GM19099 (cell line): Measurements from ENCODE around the gene HHAT.

Experiments used
- POLR2A ChIP-seq: IDR thresholded peaks from 3 replicates; pipeline ENCODE4 v1.6.1; 2011; ENCODE audit warnings: low read depth; ENCODE audit not compliant: insufficient read length; ENCODE audit errors: extremely low read depth

Gene HHAT

DNA sequence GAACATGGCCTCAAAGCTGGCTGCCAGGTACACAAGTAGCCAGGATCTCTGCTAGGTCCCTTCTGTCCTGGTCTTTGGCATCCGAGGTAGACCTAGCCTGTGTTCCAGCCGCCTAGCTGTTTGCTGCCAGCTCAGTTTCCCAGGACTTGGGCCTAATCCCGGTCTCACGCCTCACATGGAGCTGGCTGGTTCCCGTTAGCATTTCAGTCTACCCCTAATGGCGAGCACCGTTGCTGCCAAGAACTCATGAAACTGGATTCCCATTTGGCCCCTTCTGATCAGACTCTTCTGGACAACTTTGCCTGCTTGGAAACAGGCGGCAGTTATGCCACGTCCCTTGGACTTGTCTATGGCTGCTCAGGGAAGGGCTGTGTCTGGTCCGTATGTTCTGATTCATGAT is 26.2 kb upstream of the HHAT start:
- no peak for TF ChIP-seq POLR2A

DNA sequence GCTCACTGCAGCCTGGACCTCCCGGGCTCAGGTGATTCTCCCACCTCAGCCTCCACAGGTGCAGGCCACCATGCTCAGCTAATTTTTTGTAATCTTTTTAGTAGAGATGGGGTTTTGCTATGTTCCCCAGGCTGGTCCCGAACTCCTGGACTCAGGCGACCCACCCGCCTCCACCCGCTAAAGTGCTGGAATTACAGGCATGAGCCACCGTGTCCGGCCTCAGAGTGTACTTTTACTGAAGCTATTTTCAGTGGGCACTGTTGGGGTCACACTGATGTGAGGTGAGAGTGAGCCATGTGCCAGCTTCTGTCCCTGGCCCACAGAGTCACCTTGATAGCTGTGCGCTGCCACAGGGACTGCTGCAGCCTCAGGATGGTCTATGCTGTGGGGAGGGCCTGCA is 25.3 kb upstream of the HHAT start:
- TF ChIP-seq POLR2A, result no peak

GRCh38 chr1:210310562-210311153 is 18.0 kb upstream of the HHAT start:
- TF ChIP-seq POLR2A, result no peak

GRCh38 chr1:210311726-210312493 is 16.8 kb upstream of the HHAT start:
- TF ChIP-seq POLR2A, result no peak

DNA sequence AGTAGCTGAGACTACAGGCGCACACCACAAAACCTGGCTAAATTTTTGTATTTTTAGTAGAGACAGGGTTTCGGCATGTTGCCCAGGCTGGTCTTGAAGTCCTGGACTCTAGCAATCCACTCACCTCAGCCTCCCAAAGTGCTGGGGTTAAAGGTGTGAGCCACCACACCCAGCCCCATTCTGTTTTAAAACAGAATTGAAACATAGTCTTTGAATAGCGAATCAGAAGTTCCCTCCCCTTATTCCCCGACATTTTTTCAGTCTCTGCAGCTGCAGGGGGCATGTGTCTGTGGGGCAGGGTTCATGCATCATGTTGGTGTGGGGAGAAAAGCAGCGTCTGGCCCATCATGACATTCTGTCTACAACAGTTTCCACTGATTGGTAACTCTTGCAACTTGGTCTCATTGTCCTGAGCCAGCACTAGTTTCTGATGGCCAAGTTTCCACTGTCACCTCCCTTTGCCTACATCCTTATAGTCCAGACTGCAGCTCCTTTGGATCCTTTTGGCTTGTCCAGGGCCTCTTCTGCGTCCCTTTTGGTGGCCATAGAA is 15.6 kb upstream of the HHAT start:
- no peak for TF ChIP-seq POLR2A

DNA sequence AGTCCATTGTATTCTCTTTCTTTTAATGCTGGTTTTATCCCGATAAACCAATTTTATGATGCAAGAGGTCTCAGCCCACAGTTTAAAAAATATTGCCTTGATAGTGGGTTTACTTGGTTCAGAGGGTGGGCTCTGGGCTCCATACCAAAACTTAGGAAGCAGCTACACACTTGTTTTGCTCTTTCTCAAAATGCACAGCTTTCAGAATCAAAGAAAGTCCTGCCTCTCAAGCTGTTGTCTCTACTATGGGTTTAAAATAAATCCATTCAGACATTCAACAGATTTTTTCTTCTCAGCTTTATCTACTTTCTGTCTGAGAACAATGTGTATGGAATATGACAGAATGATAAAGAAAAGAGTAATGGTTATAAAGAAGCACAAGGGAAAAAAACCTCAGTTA is 14.8 kb upstream of the HHAT start:
- no peak for TF ChIP-seq POLR2A

GRCh38 chr1:210315529-210315928 is 13.2 kb upstream of the HHAT start:
- TF ChIP-seq POLR2A, result no peak

DNA sequence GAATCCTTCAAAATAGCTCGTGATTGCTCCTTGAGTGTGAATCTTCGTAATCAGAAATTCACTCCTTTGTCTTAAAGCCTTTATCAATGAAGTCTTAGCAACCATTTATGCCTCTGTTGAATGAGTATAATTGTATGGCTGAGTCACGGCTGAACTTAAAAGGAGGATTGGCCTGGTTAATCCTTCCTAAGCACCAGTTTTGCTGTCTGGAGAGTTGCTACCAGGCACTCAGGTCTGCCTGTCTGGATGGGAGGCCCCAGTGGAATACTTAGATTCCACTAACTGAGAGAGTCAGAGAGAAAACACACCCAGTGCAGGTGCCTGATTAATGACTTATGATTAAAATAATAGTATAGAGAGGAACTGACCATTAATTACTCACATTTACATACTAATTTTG is 7.6 kb upstream of the HHAT start:
- no peak for TF ChIP-seq POLR2A

- TF ChIP-seq POLR2A, result no peak
Observed at GRCh38 chr1:210321552-210321951, 7.2 kb upstream of the HHAT start.

DNA sequence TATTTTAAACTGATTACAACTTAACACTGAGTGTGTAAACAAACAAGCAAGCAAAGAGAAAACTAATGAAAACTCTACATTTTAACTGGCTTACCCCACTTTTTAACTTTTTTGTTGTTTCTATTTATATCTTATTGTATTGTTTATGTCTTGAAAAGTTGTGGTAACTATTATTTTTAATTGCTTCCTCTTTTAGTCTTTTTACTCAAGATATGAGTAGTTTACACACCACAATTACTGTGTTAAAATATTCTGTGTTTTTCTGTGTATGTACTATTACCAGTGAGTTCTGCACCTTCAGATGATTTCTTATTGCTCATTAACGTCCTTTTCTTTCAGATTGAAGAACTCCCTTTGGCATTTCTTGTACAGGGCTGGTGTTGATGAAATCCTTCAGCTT is 4.7 kb upstream of the HHAT start:
- no peak for TF ChIP-seq POLR2A

- no peak for TF ChIP-seq POLR2A
Observed at GRCh38 chr1:210325026-210325670, 3.6 kb upstream of the HHAT start.

- TF ChIP-seq POLR2A, result no peak
Observed at GRCh38 chr1:210328032-210328745, 513 bp upstream of the HHAT start.

DNA sequence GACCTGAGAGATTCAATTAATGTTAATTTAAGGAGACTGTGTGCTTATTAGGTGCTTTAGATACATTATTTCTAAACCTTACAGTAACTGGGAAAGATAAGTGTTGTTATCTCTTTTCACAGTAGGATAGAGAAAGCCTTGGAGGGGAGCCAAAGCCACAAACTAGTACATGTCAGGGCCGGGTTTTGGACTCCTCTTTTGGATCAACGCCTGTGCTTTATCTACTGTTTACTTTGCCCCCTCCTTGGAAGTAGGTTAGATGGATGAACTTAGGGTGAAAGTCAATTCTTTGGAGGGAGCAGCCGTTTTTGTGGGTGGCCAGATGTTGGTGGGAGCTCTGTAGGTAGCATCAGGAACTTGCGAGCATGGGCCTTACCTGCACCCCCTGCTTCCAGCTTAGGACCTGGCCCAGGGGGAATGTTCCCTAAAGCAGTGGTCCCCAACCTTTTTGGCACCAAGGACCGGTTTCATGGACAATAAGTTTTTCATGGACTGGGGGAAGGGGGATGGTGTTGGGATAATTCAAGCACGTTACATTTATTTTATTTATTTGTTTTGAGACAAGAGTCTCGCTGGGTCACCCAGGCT is 1.7 kb downstream of the HHAT start:
- no peak for TF ChIP-seq POLR2A

- TF ChIP-seq POLR2A, result no peak
Observed at GRCh38 chr1:210332233-210332632, 3.5 kb downstream of the HHAT start.
